Measurements from ENCODE around the gene ACO1.

The ACO1 gene

GRCh38 chr9:32441678-32442077 lies 57.2 kb downstream of the ACO1 start:
- no peak for DNase-seq (ENCODE audit: low read depth)
- TF ChIP-seq CTCF (conservative IDR thresholded peaks at IDR 0.05; ENCODE audit: low read depth, low read length), result no peak
- H3K4me3 ChIP-seq (ENCODE audit: low read depth, low read length), result no peak overlapping the region

GRCh38 chr9:32442433-32442832 lies 58.0 kb downstream of the ACO1 start:
- no peak for TF ChIP-seq CTCF (conservative IDR thresholded peaks at IDR 0.05; ENCODE audit: low read depth, low read length)

GRCh38 chr9:32449969-32450368 lies 65.5 kb downstream of the ACO1 start:
- DNase-seq (ENCODE audit: low read depth), result no peak
- no peak for TF ChIP-seq CTCF (conservative IDR thresholded peaks at IDR 0.05; ENCODE audit: low read depth, low read length)

More at GRCh38 chr9:32442433-32442832, 58.0 kb downstream of the ACO1 start:
- no peak overlapping the region for H3K4me3 ChIP-seq (ENCODE audit: low read depth, low read length)
- DNase-seq (ENCODE audit: low read depth), result no peak

GRCh38 chr9:32454280-32454679 lies 69.8 kb downstream of the ACO1 start:
- DNase-seq (ENCODE audit: low read depth), result peak; percentile 28
- H3K4me3 ChIP-seq (ENCODE audit: low read depth, low read length), result no peak overlapping the region
- no peak for TF ChIP-seq CTCF (conservative IDR thresholded peaks at IDR 0.05; ENCODE audit: low read depth, low read length)

More at GRCh38 chr9:32449969-32450368, 65.5 kb downstream of the ACO1 start:
- H3K4me3 ChIP-seq (ENCODE audit: low read depth, low read length), result no peak overlapping the region

GRCh38 chr9:32455738-32456137 lies 71.3 kb downstream of the ACO1 start:
- no peak for TF ChIP-seq CTCF (conservative IDR thresholded peaks at IDR 0.05; ENCODE audit: low read depth, low read length)
- no peak overlapping the region for H3K4me3 ChIP-seq (ENCODE audit: low read depth, low read length)
- no peak for DNase-seq (ENCODE audit: low read depth)

GRCh38 chr9:32456564-32456963 lies 72.1 kb downstream of the ACO1 start:
- H3K4me3 ChIP-seq (ENCODE audit: low read depth, low read length), result no peak overlapping the region
- no peak for TF ChIP-seq CTCF (conservative IDR thresholded peaks at IDR 0.05; ENCODE audit: low read depth, low read length)
- DNase-seq (ENCODE audit: low read depth), result peak; percentile 15

GRCh38 chr9:32463500-32464293 lies 79.3 kb downstream of the ACO1 start:
- DNase-seq (ENCODE audit: low read depth), result no peak
- no peak overlapping the region for H3K4me3 ChIP-seq (ENCODE audit: low read depth, low read length)
- TF ChIP-seq CTCF (conservative IDR thresholded peaks at IDR 0.05; ENCODE audit: low read depth, low read length), result no peak

Measured in choroid plexus epithelial cell (primary cell).